Fibroblast of lung (primary cell): ENCODE data around the gene RGS10.

Experiments used
- CTCF ChIP-seq, 2 donors: IDR thresholded peaks in 1 of 2; conservative IDR thresholded peaks in 1 of 2; 1 replicate in 1 of 2; 2 replicates in 1 of 2; pipeline ENCODE4 v1.5.1; 2011 to 2012; ENCODE audit warnings: low read length in 2 of 2, control low read depth in 1 of 2, inconsistent platforms in 1 of 2, low read depth in 1 of 2, mild to moderate bottlenecking in 1 of 2
- EZH2 ChIP-seq: IDR thresholded peaks from 2 replicates; pipeline ENCODE4 v1.5.1; 2012; ENCODE audit warnings: low read length, control low read depth, mild to moderate bottlenecking; ENCODE audit errors: missing control alignments

DNA sequence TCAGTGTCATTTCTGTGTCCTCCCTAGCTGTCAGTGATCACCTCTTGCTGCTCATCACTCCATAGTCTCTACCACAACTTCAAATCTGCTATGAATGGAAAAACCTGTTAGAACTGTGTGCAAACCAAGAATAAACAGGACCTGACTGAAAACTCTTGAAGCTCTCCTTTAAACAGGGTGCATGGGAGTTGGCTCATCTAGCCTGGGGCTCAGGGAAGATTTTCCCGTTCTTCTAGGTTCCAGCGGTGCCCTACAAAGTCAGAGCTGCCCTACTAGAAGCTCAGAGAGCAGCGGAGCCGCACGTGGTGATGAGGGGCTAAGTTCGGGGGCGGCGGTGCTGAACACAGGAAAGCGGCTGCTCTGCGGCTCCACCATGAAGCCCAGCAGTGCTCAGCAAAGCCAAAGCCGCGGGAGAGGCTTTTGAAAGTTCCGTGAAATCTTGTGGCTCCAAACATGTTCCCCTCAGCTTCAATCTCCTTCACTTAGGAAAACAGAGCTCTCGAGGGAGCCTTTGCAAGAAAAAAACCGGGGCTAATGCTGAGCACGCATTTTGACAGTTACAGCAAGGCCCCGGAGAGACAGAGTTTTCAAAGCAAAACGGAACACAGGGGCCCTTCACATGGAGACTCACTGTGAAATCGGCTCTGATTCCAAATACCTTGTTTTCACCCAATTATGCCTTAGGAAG, 30.5 kb downstream of the RGS10 start:
- no peak for TF ChIP-seq CTCF (conservative IDR thresholded peaks at IDR 0.05 in 1 of 2, IDR thresholded peaks at IDR 0.05 in 1 of 2; ENCODE audit: low read depth in 1 of 2, low read length in 2 of 2)
- no peak for TF ChIP-seq EZH2
